Measurements from ENCODE around the gene MYMX. TPM values are rescaled to one million over a fixed set of nuclear protein-coding genes. Genes with fewer than 3 reads are reported as not detected.
A peak's percentile ranks its signal among the peaks of the same experiment; 100 is the strongest.

Gene MYMX
- total RNA-seq, 1 donor from 2014 or later: not detected

DNA sequence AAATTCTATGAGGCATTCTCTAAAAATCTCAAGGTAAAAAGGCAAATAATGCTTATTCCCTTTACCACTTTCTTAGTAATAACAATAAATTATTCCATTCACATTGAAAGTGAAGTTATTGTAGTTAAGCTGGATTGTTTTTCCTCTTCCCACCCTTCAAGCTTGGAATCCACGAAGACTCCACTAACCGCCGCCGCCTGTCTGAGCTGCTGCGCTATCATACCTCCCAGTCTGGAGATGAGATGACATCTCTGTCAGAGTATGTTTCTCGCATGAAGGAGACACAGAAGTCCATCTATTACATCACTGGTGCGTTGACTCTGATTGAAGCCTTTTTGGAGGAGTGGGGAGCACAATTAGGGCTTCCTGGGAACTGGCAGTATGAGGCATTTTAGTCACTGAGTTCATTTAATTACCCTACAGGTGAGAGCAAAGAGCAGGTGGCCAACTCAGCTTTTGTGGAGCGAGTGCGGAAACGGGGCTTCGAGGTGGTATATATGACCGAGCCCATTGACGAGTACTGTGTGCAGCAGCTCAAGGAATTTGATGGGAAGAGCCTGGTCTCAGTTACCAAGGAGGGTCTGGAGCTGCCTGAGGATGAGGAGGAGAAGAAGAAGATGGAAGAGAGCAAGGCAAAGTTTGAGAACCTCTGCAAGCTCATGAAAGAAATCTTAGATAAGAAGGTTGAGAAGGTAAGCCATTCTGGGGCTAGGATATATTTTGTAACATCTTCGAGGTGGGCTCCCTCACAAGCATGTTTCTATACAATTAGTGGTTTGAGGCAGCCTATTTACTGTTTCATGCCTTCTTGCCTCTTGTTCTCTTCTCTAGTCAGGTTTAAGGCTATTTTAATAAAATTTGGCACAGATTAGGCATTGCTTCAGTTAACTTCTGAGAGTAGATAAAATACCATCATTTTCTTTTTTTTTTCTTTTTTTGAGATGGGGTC is 35.1 kb downstream of the MYMX start:
- peak overlapping the region; percentile 69 for H3K27ac Mint-ChIP-seq (ENCODE audit: unreplicated experiment)
- peaks cover 68% of the 10 kb centered on the region for H3K36me3 Mint-ChIP-seq (ENCODE audit: low read depth)
- H3K9me3 Mint-ChIP-seq (ENCODE audit: low read depth): no peaks in the 10 kb centered on the region
- no peak overlapping the region for H3K4me3 Mint-ChIP-seq (ENCODE audit: unreplicated experiment)
- DNase-seq (ENCODE audit: low spot score): peak; percentile 29
- peaks cover 79% of the 10 kb centered on the region for H3K4me1 Mint-ChIP-seq (ENCODE audit: low read depth)
- H3K27me3 Mint-ChIP-seq (ENCODE audit: low read depth): no peaks in the 10 kb centered on the region
- TF ChIP-seq, protein P1, sequence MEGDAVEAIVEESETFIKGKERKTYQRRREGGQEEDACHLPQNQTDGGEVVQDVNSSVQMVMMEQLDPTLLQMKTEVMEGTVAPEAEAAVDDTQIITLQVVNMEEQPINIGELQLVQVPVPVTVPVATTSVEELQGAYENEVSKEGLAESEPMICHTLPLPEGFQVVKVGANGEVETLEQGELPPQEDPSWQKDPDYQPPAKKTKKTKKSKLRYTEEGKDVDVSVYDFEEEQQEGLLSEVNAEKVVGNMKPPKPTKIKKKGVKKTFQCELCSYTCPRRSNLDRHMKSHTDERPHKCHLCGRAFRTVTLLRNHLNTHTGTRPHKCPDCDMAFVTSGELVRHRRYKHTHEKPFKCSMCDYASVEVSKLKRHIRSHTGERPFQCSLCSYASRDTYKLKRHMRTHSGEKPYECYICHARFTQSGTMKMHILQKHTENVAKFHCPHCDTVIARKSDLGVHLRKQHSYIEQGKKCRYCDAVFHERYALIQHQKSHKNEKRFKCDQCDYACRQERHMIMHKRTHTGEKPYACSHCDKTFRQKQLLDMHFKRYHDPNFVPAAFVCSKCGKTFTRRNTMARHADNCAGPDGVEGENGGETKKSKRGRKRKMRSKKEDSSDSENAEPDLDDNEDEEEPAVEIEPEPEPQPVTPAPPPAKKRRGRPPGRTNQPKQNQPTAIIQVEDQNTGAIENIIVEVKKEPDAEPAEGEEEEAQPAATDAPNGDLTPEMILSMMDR (IDR thresholded peaks at IDR 0.05): no peak

DNA sequence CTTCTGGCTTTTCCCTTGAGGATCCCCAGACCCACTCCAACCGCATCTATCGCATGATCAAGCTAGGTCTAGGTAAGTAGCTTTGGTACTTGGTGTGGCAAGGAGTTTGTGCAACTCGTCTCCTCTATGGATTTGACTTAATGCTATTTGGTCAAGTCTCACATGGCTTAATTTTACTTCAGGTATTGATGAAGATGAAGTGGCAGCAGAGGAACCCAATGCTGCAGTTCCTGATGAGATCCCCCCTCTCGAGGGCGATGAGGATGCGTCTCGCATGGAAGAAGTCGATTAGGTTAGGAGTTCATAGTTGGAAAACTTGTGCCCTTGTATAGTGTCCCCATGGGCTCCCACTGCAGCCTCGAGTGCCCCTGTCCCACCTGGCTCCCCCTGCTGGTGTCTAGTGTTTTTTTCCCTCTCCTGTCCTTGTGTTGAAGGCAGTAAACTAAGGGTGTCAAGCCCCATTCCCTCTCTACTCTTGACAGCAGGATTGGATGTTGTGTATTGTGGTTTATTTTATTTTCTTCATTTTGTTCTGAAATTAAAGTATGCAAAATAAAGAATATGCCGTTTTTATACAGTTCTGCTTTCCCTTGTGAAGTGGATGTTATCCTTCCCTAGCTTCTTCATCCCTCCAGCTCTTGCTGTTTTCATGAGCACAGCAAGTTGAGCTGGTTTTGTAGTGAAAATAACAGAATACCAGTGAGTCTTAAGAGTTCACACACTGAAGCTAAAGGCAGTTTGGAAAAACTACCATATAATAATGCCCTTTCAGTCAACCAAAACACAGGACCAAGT is 36.8 kb downstream of the MYMX start:
- H3K36me3 Mint-ChIP-seq (ENCODE audit: low read depth): peaks cover 59% of the 10 kb centered on the region
- H3K4me1 Mint-ChIP-seq (ENCODE audit: low read depth): peaks cover 81% of the 10 kb centered on the region
- TF ChIP-seq, protein P1 (IDR thresholded peaks at IDR 0.05): peak; percentile 78
- DNase-seq (ENCODE audit: low spot score): peak; percentile 64
- H3K9me3 Mint-ChIP-seq (ENCODE audit: low read depth): no peaks in the 10 kb centered on the region
- peak overlapping the region; percentile 62 for H3K27ac Mint-ChIP-seq (ENCODE audit: unreplicated experiment)
- no peaks in the 10 kb centered on the region for H3K27me3 Mint-ChIP-seq (ENCODE audit: low read depth)
- no peak overlapping the region for H3K4me3 Mint-ChIP-seq (ENCODE audit: unreplicated experiment)

DNA sequence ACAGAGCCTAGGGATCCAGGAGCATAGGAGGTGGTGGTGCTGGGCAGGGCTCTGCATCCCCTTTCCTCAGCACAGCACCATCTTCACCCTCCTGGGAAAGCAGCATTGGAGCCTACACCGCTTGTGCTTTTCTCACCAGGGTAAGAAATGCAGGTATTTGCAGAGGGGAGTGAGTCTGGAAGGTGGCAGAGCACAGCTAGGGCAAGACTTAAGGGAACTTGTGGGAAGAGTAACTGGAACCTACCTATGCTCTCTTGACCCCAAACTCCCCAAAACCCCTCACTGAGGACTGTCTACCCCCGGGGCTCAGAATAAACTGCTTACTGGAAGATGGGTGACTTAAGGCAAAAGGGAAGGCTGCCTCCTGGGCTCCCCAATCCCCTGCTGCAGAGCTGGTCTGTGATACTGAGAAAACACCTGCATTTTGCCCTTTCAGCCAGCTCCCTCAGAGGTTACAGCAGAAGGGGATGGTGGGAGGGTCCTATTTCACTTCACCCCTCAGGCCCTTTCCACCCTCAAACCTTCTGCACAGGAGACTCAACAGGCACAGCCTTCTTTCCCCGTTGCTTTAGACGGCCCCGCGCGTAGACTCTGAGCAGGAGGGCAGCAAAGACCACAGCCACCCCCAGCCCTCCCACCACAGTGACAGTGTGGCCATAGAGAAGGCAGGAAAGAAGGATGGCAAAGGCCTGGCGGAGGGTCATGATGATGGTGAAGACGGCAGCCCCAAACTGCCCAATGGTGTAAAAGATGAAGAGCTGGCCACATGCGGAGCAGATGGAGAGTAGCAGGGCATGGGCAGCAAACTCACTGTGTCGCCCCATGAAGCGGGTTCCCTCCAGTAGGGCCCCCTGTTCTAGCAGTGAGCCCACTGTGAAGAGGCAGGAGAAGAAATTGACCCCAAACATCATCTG is 37.7 kb downstream of the MYMX start:
- Mint-ChIP-seq H3K27me3 (ENCODE audit: low read depth) (no peaks in the 10 kb centered on the region), H3K27ac (ENCODE audit: unreplicated experiment) (peak overlapping the region; percentile 91), H3K36me3 (ENCODE audit: low read depth) (peaks cover 50% of the 10 kb centered on the region), H3K9me3 (ENCODE audit: low read depth) (no peaks in the 10 kb centered on the region), H3K4me1 (ENCODE audit: low read depth) (peaks cover 71% of the 10 kb centered on the region), H3K4me3 (ENCODE audit: unreplicated experiment) (no peak overlapping the region)
- DNase-seq (ENCODE audit: low spot score): peak; percentile 84
- TF ChIP-seq, protein P1 (IDR thresholded peaks at IDR 0.05): no peak

DNA sequence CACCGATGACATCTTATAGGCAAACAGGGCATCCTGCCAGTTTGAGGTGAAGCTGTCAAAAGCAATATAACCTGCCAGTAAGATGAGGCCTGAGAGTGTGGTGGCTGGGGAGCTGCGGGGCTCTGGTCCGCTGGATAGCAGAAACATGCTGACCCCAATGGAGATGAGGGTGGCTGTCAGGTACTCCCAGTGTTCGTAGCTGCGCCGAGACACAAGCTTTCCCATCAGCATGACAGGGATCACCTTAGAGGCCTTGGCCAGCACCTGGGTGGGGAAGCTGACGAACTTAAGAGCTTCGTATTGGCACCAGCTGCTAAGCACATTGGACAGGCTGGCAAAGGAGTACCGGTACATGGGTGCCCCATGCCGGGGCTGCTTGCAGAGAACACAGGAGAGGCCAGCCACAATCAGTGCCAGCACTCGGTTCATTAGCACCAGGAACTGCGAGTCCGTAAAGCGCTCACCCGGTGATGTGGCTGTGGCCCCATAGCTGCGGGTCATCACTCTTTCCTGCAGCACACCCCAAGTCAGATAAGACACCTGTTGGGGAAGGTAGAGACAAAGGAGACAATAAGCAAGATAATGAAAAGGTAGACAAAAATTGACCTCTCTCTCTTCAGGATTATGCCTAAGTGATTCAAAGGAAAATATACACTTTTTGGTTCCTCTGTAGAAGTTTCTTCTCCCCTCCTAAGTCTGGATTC is 38.5 kb downstream of the MYMX start:
- peak overlapping the region; percentile 91 for H3K27ac Mint-ChIP-seq (ENCODE audit: unreplicated experiment)
- peak; percentile 67 for DNase-seq (ENCODE audit: low spot score)
- H3K9me3 Mint-ChIP-seq (ENCODE audit: low read depth): no peaks in the 10 kb centered on the region
- H3K36me3 Mint-ChIP-seq (ENCODE audit: low read depth): peaks cover 42% of the 10 kb centered on the region
- TF ChIP-seq, protein P1 (IDR thresholded peaks at IDR 0.05): no peak
- H3K27me3 Mint-ChIP-seq (ENCODE audit: low read depth): no peaks in the 10 kb centered on the region
- H3K4me1 Mint-ChIP-seq (ENCODE audit: low read depth): peaks cover 63% of the 10 kb centered on the region
- peak overlapping the region; percentile 87 for H3K4me3 Mint-ChIP-seq (ENCODE audit: unreplicated experiment)
